ENCODE data around the gene CBFA2T3. TPM values are rescaled to one million over a fixed set of nuclear protein-coding genes. Genes with fewer than 3 reads are reported as not detected.

The CBFA2T3 gene
- total and polyA plus RNA-seq, 9 donors, result 0.53 to 2.8 (median 1.2) TPM; not detected in 1

GRCh38 chr16:88869673-88869980, 107.4 kb downstream of the CBFA2T3 start:
- H3K27me3 ChIP-seq, result no peaks in the 10 kb centered on the region
- H3K9me3 ChIP-seq, result no peaks in the 10 kb centered on the region
- no peak for DNase-seq
- H3K27ac ChIP-seq, result no peak overlapping the region
- peaks cover 1% of the 10 kb centered on the region for H3K4me1 ChIP-seq (ENCODE audit: insufficient read depth)
- no peak overlapping the region for H3K4me3 ChIP-seq
- no peaks in the 10 kb centered on the region for H3K36me3 ChIP-seq
- WGBS, 3 donors, result 78 to 84% (median 84%) methylated on average over 6 to 9 of the region's 9 CpGs
- intact Hi-C loops (cut with DNase I), result loop anchor here in 1 of 4 donors (10.0 kb wide), 1 partner anchor 125 kb away; no protein-coding TSS in a partner anchor
- TF ChIP-seq POLR2A (IDR thresholded peaks at IDR 0.05) (no peak), CTCF (IDR thresholded peaks at IDR 0.05) (no peak), EP300 (IDR thresholded peaks at IDR 0.05) (no peak)

GRCh38 chr16:88868974-88869672, 107.9 kb downstream of the CBFA2T3 start:
- no peak overlapping the region for H3K4me3 ChIP-seq
- intact Hi-C loops (cut with DNase I), result loop anchor here in 1 of 4 donors (10.0 kb wide), 1 partner anchor 124 kb away; no protein-coding TSS in a partner anchor
- H3K27me3 ChIP-seq, result no peaks in the 10 kb centered on the region
- H3K27ac ChIP-seq, result no peak overlapping the region
- no peak for DNase-seq
- WGBS, 3 donors, result 77 to 82% (median 81%) methylated on average over 23 to 27 of the region's 27 CpGs
- peaks cover 1% of the 10 kb centered on the region for H3K4me1 ChIP-seq (ENCODE audit: insufficient read depth)
- TF ChIP-seq EP300 (IDR thresholded peaks at IDR 0.05) (no peak), CTCF (IDR thresholded peaks at IDR 0.05) (no peak), POLR2A (IDR thresholded peaks at IDR 0.05) (no peak)
- H3K9me3 ChIP-seq, result no peaks in the 10 kb centered on the region
- no peaks in the 10 kb centered on the region for H3K36me3 ChIP-seq

GRCh38 chr16:88867581-88868246, 109.3 kb downstream of the CBFA2T3 start:
- Histone ChIP-seq H3K27me3 (no peaks in the 10 kb centered on the region), H3K27ac (no peak overlapping the region), H3K36me3 (no peaks in the 10 kb centered on the region), H3K4me1 (ENCODE audit: insufficient read depth) (peaks cover 1% of the 10 kb centered on the region), H3K4me3 (no peak overlapping the region), H3K9me3 (no peaks in the 10 kb centered on the region)
- 59 to 67% (median 62%) methylated on average over 24 of the region's 24 CpGs for WGBS, 3 donors
- no peak for DNase-seq
- intact Hi-C loops (cut with DNase I), result loop anchor here in 1 of 4 donors (10.0 kb wide), 1 partner anchor 123 kb away; no protein-coding TSS in a partner anchor
- no peak for TF ChIP-seq CTCF (IDR thresholded peaks at IDR 0.05)
- no peak for TF ChIP-seq EP300 (IDR thresholded peaks at IDR 0.05)
- no peak for TF ChIP-seq POLR2A (IDR thresholded peaks at IDR 0.05)

GRCh38 chr16:88866151-88866920, 110.7 kb downstream of the CBFA2T3 start, which contains the start of gene PABPN1L:
Gene PABPN1L, minus strand, starts transcription at chr16:88866660. Its CDS starts 54 bp downstream, at chr16:88866606.
- Histone ChIP-seq H3K4me3 (no peak within 1 kb of the TSS), H3K36me3 (no peaks in the 10 kb centered on the region), H3K9me3 (no peaks in the 10 kb centered on the region), H3K27ac (no peak within 1 kb of the TSS), H3K4me1 (ENCODE audit: insufficient read depth) (peaks cover 1% of the 10 kb centered on the region), H3K27me3 (no peaks in the 10 kb centered on the region)
- no peak for TF ChIP-seq EP300 (IDR thresholded peaks at IDR 0.05)
- no peak for TF ChIP-seq CTCF (IDR thresholded peaks at IDR 0.05)
- TF ChIP-seq POLR2A (IDR thresholded peaks at IDR 0.05), result no peak
- intact Hi-C loops (cut with DNase I), result loop anchor here in 1 of 4 donors (10.0 kb wide), 1 partner anchor 122 kb away; no protein-coding TSS in a partner anchor
- WGBS, 3 donors, result 52 to 58% (median 54%) methylated on average over 20 of the region's 20 CpGs
- no peak for DNase-seq
